ENCODE results near the gene FHOD3.

Gene FHOD3

GRCh38 chr18:36327352-36328316, 30.1 kb downstream of the FHOD3 start:
- TF ChIP-seq POLR2AphosphoS5 (IDR thresholded peaks at IDR 0.05; ENCODE audit: low read depth, low read length) (no peak), POLR2A (IDR thresholded peaks at IDR 0.05; ENCODE audit: low read depth, low read length) (no peak), TAF1 (IDR thresholded peaks at IDR 0.05; ENCODE audit: low read depth, low read length) (no peak), POU2F2 (IDR thresholded peaks at IDR 0.05; ENCODE audit: low read depth, low read length) (no peak), SPI1 (IDR thresholded peaks at IDR 0.05; ENCODE audit: low read depth, low read length) (no peak), PAX5 (IDR thresholded peaks at IDR 0.05; ENCODE audit: insufficient read depth, low read length, severe bottlenecking) (no peak)
- FAIRE-seq, result no peak
- no peak for DNase-seq (ENCODE audit: insufficient read length, low spot score)

GRCh38 chr18:36328385-36328858, 30.9 kb downstream of the FHOD3 start:
- DNase-seq (ENCODE audit: insufficient read length, low spot score) (no peak), FAIRE-seq (no peak)
- TF ChIP-seq POU2F2 (IDR thresholded peaks at IDR 0.05; ENCODE audit: low read depth, low read length), result no peak
- TF ChIP-seq SPI1 (IDR thresholded peaks at IDR 0.05; ENCODE audit: low read depth, low read length), result 0 out of 2 replicates have a peak, but pooled peaks have one; percentile 33

GRCh38 chr18:36328916-36329315, 31.4 kb downstream of the FHOD3 start:
- TF ChIP-seq POU2F2 (IDR thresholded peaks at IDR 0.05; ENCODE audit: low read depth, low read length), result no peak
- no peak for TF ChIP-seq POLR2AphosphoS5 (IDR thresholded peaks at IDR 0.05; ENCODE audit: low read depth, low read length)
- TF ChIP-seq PAX5 (IDR thresholded peaks at IDR 0.05; ENCODE audit: insufficient read depth, low read length, severe bottlenecking), result no peak
- TF ChIP-seq TAF1 (IDR thresholded peaks at IDR 0.05; ENCODE audit: low read depth, low read length), result no peak
- no peak for TF ChIP-seq SPI1 (IDR thresholded peaks at IDR 0.05; ENCODE audit: low read depth, low read length)
- TF ChIP-seq POLR2A (IDR thresholded peaks at IDR 0.05; ENCODE audit: low read depth, low read length), result no peak
- FAIRE-seq (no peak), DNase-seq (ENCODE audit: insufficient read length, low spot score) (no peak)

GRCh38 chr18:36329684-36330434, 32.3 kb downstream of the FHOD3 start:
- FAIRE-seq (peak; percentile 9), DNase-seq (ENCODE audit: insufficient read length, low spot score) (no peak)
- no peak for TF ChIP-seq POU2F2 (IDR thresholded peaks at IDR 0.05; ENCODE audit: low read depth, low read length)
- TF ChIP-seq PAX5 (IDR thresholded peaks at IDR 0.05; ENCODE audit: insufficient read depth, low read length, severe bottlenecking), result no peak
- TF ChIP-seq SPI1 (IDR thresholded peaks at IDR 0.05; ENCODE audit: low read depth, low read length), result no peak
- no peak for TF ChIP-seq POLR2A (IDR thresholded peaks at IDR 0.05; ENCODE audit: low read depth, low read length)
- no peak for TF ChIP-seq TAF1 (IDR thresholded peaks at IDR 0.05; ENCODE audit: low read depth, low read length)
- TF ChIP-seq POLR2AphosphoS5 (IDR thresholded peaks at IDR 0.05; ENCODE audit: low read depth, low read length), result no peak

- no peak for TF ChIP-seq POU2F2 (IDR thresholded peaks at IDR 0.05; ENCODE audit: low read depth, low read length)
- TF ChIP-seq PAX5 (IDR thresholded peaks at IDR 0.05; ENCODE audit: insufficient read depth, low read length, severe bottlenecking), result no peak
- TF ChIP-seq SPI1 (IDR thresholded peaks at IDR 0.05; ENCODE audit: low read depth, low read length), result no peak
- TF ChIP-seq TAF1 (IDR thresholded peaks at IDR 0.05; ENCODE audit: low read depth, low read length), result no peak
- TF ChIP-seq POLR2A (IDR thresholded peaks at IDR 0.05; ENCODE audit: low read depth, low read length), result no peak
- no peak for TF ChIP-seq POLR2AphosphoS5 (IDR thresholded peaks at IDR 0.05; ENCODE audit: low read depth, low read length)
- DNase-seq (ENCODE audit: insufficient read length, low spot score), result no peak
- no peak for FAIRE-seq
Observed at GRCh38 chr18:36330435-36331052, 33.0 kb downstream of the FHOD3 start.

GRCh38 chr18:36331521-36331971, 34.0 kb downstream of the FHOD3 start:
- FAIRE-seq (no peak), DNase-seq (ENCODE audit: insufficient read length, low spot score) (no peak)

GRCh38 chr18:36333414-36333813, 35.9 kb downstream of the FHOD3 start:
- TF ChIP-seq SPI1 (IDR thresholded peaks at IDR 0.05; ENCODE audit: low read depth, low read length), result no peak
- no peak for TF ChIP-seq POLR2AphosphoS5 (IDR thresholded peaks at IDR 0.05; ENCODE audit: low read depth, low read length)
- TF ChIP-seq POU2F2 (IDR thresholded peaks at IDR 0.05; ENCODE audit: low read depth, low read length), result no peak
- no peak for TF ChIP-seq POLR2A (IDR thresholded peaks at IDR 0.05; ENCODE audit: low read depth, low read length)
- no peak for TF ChIP-seq TAF1 (IDR thresholded peaks at IDR 0.05; ENCODE audit: low read depth, low read length)
- TF ChIP-seq PAX5 (IDR thresholded peaks at IDR 0.05; ENCODE audit: insufficient read depth, low read length, severe bottlenecking), result no peak
- no peak for DNase-seq (ENCODE audit: insufficient read length, low spot score)
- FAIRE-seq, result no peak

More at GRCh38 chr18:36331521-36331971, 34.0 kb downstream of the FHOD3 start:
- TF ChIP-seq TAF1 (IDR thresholded peaks at IDR 0.05; ENCODE audit: low read depth, low read length) (no peak), POU2F2 (IDR thresholded peaks at IDR 0.05; ENCODE audit: low read depth, low read length) (no peak), POLR2A (IDR thresholded peaks at IDR 0.05; ENCODE audit: low read depth, low read length) (no peak), SPI1 (IDR thresholded peaks at IDR 0.05; ENCODE audit: low read depth, low read length) (no peak)

- no peak for TF ChIP-seq POLR2A (IDR thresholded peaks at IDR 0.05; ENCODE audit: low read depth, low read length)
- TF ChIP-seq PAX5 (IDR thresholded peaks at IDR 0.05; ENCODE audit: insufficient read depth, low read length, severe bottlenecking), result no peak
- TF ChIP-seq SPI1 (IDR thresholded peaks at IDR 0.05; ENCODE audit: low read depth, low read length), result no peak
- no peak for TF ChIP-seq TAF1 (IDR thresholded peaks at IDR 0.05; ENCODE audit: low read depth, low read length)
- no peak for TF ChIP-seq POLR2AphosphoS5 (IDR thresholded peaks at IDR 0.05; ENCODE audit: low read depth, low read length)
- no peak for TF ChIP-seq POU2F2 (IDR thresholded peaks at IDR 0.05; ENCODE audit: low read depth, low read length)
- no peak for FAIRE-seq
- no peak for DNase-seq (ENCODE audit: insufficient read length, low spot score)
Observed at GRCh38 chr18:36334798-36335197, 37.3 kb downstream of the FHOD3 start.

Measured in GM12891 (cell line).